GM12875 (cell line): ENCODE measurements around the gene FGF19.

Source experiments
- H3K4me3 ChIP-seq: one replicate; pipeline ENCODE4 v1.5.1; 2011; ENCODE audit warnings: low read depth, low read length, control low read depth
- CTCF ChIP-seq: IDR thresholded peaks from 2 replicates; pipeline ENCODE4 v1.5.1; 2011; ENCODE audit warnings: low read depth, mild to moderate bottlenecking, control low read depth, inconsistent platforms, low read length, moderate library complexity, borderline replicate concordance; ENCODE audit not compliant: insufficient read depth

FGF19 gene

GRCh38 chr11:69702769-69703452, 911 bp downstream of the FGF19 start:
- no peak overlapping the region for H3K4me3 ChIP-seq
- TF ChIP-seq CTCF: no peak

DNA sequence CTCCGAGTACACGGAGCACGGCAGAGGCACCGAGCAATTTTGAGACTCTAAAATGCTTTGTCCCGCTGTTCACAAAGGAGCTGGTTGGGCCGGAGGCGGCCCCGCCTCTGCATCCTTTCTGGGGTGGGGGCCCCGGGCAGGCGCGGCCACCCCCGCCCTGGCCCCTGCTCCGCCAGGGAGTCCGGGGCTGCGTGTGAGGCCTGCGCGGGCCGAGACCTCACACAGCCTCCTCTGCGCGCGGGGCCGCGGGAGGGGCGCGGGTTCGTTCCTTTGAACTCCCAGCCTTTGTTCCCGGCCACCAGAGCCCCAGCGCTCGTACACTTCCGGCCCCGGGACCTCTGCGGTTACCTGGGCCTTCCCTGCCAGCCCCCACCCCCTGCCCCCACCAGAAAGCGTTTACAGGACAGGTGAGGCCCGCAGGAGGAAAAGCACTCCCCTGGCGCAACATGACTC, 1.6 kb downstream of the FGF19 start:
- TF ChIP-seq CTCF: no peak
- no peak overlapping the region for H3K4me3 ChIP-seq

GRCh38 chr11:69700278-69701140, 3.3 kb downstream of the FGF19 start:
- no peak for TF ChIP-seq CTCF
- no peak overlapping the region for H3K4me3 ChIP-seq

DNA sequence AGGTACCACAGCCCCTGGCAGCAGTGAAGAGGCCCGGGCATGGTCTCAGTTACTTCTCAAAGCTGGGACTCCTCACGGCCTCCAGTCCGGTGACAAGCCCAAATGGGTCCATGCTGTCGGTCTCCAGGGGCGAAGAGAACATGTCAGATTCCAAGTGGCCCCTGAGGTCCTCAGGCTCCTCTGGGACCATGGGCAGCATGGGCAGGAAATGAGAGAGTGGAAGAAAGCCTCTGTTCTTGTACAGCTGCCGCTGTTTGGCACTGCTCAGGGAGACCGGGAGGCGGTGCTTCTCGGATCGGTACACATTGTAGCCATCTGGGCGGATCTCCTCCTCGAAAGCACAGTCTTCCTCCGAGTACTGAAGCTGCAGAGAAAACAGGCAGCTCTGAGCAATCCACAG, 4.6 kb downstream of the FGF19 start:
- H3K4me3 ChIP-seq: no peak overlapping the region
- no peak for TF ChIP-seq CTCF

- no peak for TF ChIP-seq CTCF
- H3K4me3 ChIP-seq: no peak overlapping the region
Measured at GRCh38 chr11:69698362-69698761, 5.5 kb downstream of the FGF19 start.

- H3K4me3 ChIP-seq: no peak overlapping the region
- TF ChIP-seq CTCF: no peak
Measured at GRCh38 chr11:69697861-69698260, 6.0 kb downstream of the FGF19 start.

DNA sequence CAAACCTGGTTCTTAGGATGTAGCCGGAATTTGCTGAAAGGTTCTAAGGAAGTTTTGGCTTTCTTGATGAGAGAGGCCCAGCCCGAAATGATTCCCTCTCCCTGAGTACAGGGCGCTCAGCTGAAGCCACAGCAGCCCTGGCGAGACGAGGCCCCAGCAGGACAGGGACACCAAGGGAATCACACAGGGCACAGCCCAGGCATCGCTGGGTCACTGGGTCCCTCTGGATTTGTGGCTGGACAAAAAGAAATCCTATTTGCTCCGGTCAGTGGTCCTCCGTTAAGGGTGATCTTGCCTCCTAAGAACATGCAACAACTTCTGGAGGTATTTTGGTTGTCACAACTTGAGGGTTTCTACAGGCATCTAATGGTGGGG, 6.4 kb downstream of the FGF19 start:
- H3K4me3 ChIP-seq: no peak overlapping the region
- no peak for TF ChIP-seq CTCF
